Measurements from ENCODE around the gene LRRC25.

LRRC25 gene

DNA sequence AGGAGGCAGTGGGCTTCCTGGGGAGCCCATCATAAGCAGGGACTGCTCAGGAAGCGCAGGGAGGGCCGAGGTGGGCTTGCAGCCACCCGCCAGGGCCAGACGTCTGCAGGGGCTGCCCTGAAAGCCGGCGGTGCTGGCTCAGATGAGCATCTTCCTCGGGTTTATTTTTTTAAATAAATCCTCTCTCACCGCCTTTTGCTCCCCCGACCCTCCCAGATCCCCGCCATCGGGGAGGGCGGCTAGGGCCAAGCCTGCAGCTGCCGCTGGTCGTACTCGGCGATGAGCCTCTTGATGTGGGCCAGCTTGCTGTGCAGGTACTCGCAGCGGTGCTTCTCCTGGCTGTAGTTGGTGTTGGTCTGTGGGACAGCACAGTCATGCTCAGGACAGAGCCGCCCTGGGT, 47.1 kb upstream of the LRRC25 start:
- TF ChIP-seq TAF1 (IDR thresholded peaks at IDR 0.05; ENCODE audit: borderline replicate concordance, insufficient read depth, low read length): no peak
- TF ChIP-seq, protein P1, sequence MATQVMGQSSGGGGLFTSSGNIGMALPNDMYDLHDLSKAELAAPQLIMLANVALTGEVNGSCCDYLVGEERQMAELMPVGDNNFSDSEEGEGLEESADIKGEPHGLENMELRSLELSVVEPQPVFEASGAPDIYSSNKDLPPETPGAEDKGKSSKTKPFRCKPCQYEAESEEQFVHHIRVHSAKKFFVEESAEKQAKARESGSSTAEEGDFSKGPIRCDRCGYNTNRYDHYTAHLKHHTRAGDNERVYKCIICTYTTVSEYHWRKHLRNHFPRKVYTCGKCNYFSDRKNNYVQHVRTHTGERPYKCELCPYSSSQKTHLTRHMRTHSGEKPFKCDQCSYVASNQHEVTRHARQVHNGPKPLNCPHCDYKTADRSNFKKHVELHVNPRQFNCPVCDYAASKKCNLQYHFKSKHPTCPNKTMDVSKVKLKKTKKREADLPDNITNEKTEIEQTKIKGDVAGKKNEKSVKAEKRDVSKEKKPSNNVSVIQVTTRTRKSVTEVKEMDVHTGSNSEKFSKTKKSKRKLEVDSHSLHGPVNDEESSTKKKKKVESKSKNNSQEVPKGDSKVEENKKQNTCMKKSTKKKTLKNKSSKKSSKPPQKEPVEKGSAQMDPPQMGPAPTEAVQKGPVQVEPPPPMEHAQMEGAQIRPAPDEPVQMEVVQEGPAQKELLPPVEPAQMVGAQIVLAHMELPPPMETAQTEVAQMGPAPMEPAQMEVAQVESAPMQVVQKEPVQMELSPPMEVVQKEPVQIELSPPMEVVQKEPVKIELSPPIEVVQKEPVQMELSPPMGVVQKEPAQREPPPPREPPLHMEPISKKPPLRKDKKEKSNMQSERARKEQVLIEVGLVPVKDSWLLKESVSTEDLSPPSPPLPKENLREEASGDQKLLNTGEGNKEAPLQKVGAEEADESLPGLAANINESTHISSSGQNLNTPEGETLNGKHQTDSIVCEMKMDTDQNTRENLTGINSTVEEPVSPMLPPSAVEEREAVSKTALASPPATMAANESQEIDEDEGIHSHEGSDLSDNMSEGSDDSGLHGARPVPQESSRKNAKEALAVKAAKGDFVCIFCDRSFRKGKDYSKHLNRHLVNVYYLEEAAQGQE (IDR thresholded peaks at IDR 0.05; ENCODE audit: insufficient read depth in 1 of 2, low read depth in 2 of 2, low read length in 2 of 2): no peak
- TF ChIP-seq POLR2AphosphoS5 (IDR thresholded peaks at IDR 0.05; ENCODE audit: low read depth, low read length): no peak
- TF ChIP-seq FOXP2 (optimal IDR thresholded peaks at IDR 0.05; ENCODE audit: borderline replicate concordance, extremely low read depth, extremely low read length, insufficient read depth): no peak
- no peak for TF ChIP-seq SIN3A (IDR thresholded peaks at IDR 0.05; ENCODE audit: borderline replicate concordance, insufficient read depth, low read length)

DNA sequence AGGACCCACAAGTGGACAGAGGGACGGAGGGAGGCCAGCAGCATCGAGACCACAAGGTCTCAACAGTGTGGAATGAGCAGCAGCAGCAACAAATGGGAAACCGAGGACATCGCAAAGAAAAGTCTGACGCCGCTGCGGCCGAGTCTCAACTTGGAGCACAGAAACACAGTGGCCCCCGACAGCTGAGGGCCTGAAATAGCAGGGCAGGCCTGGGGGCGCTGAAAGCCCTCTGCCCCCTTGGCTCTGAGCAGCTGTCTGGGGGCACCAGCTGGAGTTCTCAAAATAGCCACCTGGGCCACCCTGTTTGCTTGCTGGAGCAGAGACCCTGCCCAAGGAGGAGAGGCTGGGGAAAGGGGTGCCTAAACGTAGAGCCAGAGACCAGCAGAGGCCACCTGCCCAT, 46.4 kb upstream of the LRRC25 start:
- TF ChIP-seq, protein P1 (IDR thresholded peaks at IDR 0.05; ENCODE audit: insufficient read depth in 1 of 2, low read depth in 2 of 2, low read length in 2 of 2): no peak
- TF ChIP-seq TAF1 (IDR thresholded peaks at IDR 0.05; ENCODE audit: borderline replicate concordance, insufficient read depth, low read length) (no peak), POLR2AphosphoS5 (IDR thresholded peaks at IDR 0.05; ENCODE audit: low read depth, low read length) (no peak), FOXP2 (optimal IDR thresholded peaks at IDR 0.05; ENCODE audit: borderline replicate concordance, extremely low read depth, extremely low read length, insufficient read depth) (no peak), SIN3A (IDR thresholded peaks at IDR 0.05; ENCODE audit: borderline replicate concordance, insufficient read depth, low read length) (no peak)

DNA sequence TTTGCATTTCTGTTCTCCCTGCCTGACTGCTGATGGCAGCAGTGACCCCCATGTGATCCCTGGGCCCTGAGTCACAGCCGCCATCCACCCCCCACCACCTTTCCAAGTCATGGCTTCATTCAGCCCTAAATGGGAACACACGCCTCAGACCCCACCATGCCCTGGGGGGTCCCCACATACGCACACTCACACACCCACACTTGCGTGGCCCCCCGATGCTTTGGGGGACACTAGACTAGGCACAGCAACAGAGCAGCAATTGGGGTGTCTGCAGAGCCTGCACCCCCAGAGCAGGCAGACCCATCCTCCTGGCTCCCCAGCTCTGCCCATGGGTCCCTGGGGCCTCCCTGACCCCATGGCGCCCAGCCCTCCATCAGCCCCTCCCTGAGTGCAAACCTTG, 46.0 kb upstream of the LRRC25 start:
- TF ChIP-seq SIN3A (IDR thresholded peaks at IDR 0.05; ENCODE audit: borderline replicate concordance, insufficient read depth, low read length) (no peak), POLR2AphosphoS5 (IDR thresholded peaks at IDR 0.05; ENCODE audit: low read depth, low read length) (no peak), FOXP2 (optimal IDR thresholded peaks at IDR 0.05; ENCODE audit: borderline replicate concordance, extremely low read depth, extremely low read length, insufficient read depth) (no peak), TAF1 (IDR thresholded peaks at IDR 0.05; ENCODE audit: borderline replicate concordance, insufficient read depth, low read length) (no peak)
- TF ChIP-seq, protein P1 (IDR thresholded peaks at IDR 0.05; ENCODE audit: insufficient read depth in 1 of 2, low read depth in 2 of 2, low read length in 2 of 2): no peak

DNA sequence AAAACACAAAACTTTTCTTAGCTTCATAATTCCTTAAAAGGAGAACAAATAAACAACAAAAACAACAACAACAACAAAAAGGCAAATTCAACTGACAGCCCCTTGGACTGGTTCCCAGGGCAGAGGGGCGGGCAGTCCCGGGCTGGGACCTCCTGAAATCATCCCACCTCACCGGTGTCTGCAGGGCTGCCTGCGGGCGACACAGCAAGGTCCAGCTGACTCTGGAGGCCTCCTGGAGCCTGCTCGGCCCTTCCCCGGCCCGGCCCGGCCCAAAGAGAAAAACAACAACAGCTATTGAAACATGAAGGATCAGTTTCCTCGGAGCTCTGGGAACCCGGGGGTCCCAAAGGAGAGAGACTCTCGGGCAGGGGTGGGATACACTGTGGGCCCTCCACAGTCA, 45.5 kb upstream of the LRRC25 start:
- TF ChIP-seq POLR2AphosphoS5 (IDR thresholded peaks at IDR 0.05; ENCODE audit: low read depth, low read length) (no peak), FOXP2 (optimal IDR thresholded peaks at IDR 0.05; ENCODE audit: borderline replicate concordance, extremely low read depth, extremely low read length, insufficient read depth) (no peak), SIN3A (IDR thresholded peaks at IDR 0.05; ENCODE audit: borderline replicate concordance, insufficient read depth, low read length) (no peak), TAF1 (IDR thresholded peaks at IDR 0.05; ENCODE audit: borderline replicate concordance, insufficient read depth, low read length) (no peak)
- TF ChIP-seq, protein P1 (IDR thresholded peaks at IDR 0.05; ENCODE audit: insufficient read depth in 1 of 2, low read depth in 2 of 2, low read length in 2 of 2): no peak

All from PFSK-1 (cell line).